Suprapubic skin (tissue), 4 donors: Measurements from ENCODE around the gene PRICKLE3. TPM values are rescaled to one million over a fixed set of nuclear protein-coding genes. Genes with fewer than 3 reads are reported as not detected.

ENCODE experiments used
- DNase-seq, 2 donors: peaks; one replicate each; pipeline ENCODE4 v3.0.0-alpha.2; 2019; ENCODE audit warnings: low spot score in 2 of 2
- H3K27ac ChIP-seq: fragments of 200-600 bp; sonication (generic); one replicate; pipeline ENCODE4 v1.5.1; 2019
- H3K27me3 ChIP-seq: fragments of 200-600 bp; sonication (generic); one replicate; pipeline ENCODE4 v1.5.1; 2019
- H3K36me3 ChIP-seq: fragments of 200-600 bp; sonication (generic); one replicate; pipeline ENCODE4 v1.5.1; 2019
- H3K4me1 ChIP-seq: fragments of 200-600 bp; sonication (generic); one replicate; pipeline ENCODE4 v1.5.1; 2019
- H3K4me3 ChIP-seq: fragments of 200-600 bp; sonication (generic); one replicate; pipeline ENCODE4 v1.5.1; 2019; ENCODE audit warnings: mild to moderate bottlenecking
- H3K9me3 ChIP-seq: fragments of 200-600 bp; sonication (generic); one replicate; pipeline ENCODE4 v1.5.1; 2019
- CTCF ChIP-seq, 2 donors: fragments of 200-600 bp in 1 of 2; fragments of 450-650 bp in 1 of 2; sonication (generic) in 1 of 2; IDR thresholded peaks; one replicate each; pipeline ENCODE4 v1.5.1; 2016 to 2019; ENCODE audit warnings: antibody characterized with exemption in 2 of 2, mild to moderate bottlenecking in 1 of 2, moderate library complexity in 1 of 2
- EP300 ChIP-seq: sonication (generic); formaldehyde crosslinking; IDR thresholded peaks from one replicate; pipeline ENCODE4 v1.6.1; 2017; ENCODE audit warnings: antibody characterized with exemption
- POLR2A ChIP-seq, 2 donors: fragments of 450-650 bp; IDR thresholded peaks; one replicate each; pipeline ENCODE4 v1.6.1; 2017; ENCODE audit warnings: antibody characterized with exemption in 2 of 2, mild to moderate bottlenecking in 2 of 2, moderate library complexity in 2 of 2
- POLR2AphosphoS5 ChIP-seq, 3 donors: sonication (generic); formaldehyde crosslinking; IDR thresholded peaks; one replicate each; pipeline ENCODE4 v1.6.1; 2017; ENCODE audit warnings: antibody characterized with exemption in 3 of 3
- WGBS: methylation state at CpG from one replicate; pipeline ENCODE4 v1.1.5; 2018; 5-methylcytosine and 5-hydroxymethylcytosine counted together
- total RNA-seq, 4 donors: library from RNA; depleted of rRNA; stranded (reverse); fragments of >200 nt; gene quantifications; one replicate each; pipeline ENCODE4 v1.1.0, GENCODE V29; 2016

PRICKLE3 gene
- total RNA-seq, 4 donors from 2014 or later, result 20.8 to 47.9 (median 31.1) TPM

GRCh38 chrX:49225858-49226257 is 39.7 kb upstream of the PRICKLE3 start:
- no peaks in the 10 kb centered on the region for H3K27me3 ChIP-seq
- H3K4me3 ChIP-seq, result no peak overlapping the region
- no peak for TF ChIP-seq POLR2AphosphoS5 (IDR thresholded peaks at IDR 0.05)
- no peak for TF ChIP-seq CTCF (IDR thresholded peaks at IDR 0.05)
- TF ChIP-seq POLR2A (IDR thresholded peaks at IDR 0.05), result no peak
- no peak for TF ChIP-seq EP300
- no peak for DNase-seq
- no peaks in the 10 kb centered on the region for H3K9me3 ChIP-seq
- H3K36me3 ChIP-seq, result no peaks in the 10 kb centered on the region
- H3K27ac ChIP-seq, result no peak overlapping the region
- 80% methylated on average over 14 of the region's 14 CpGs for WGBS
- peaks cover 8% of the 10 kb centered on the region for H3K4me1 ChIP-seq

- Histone ChIP-seq H3K27ac (no peak overlapping the region), H3K36me3 (no peaks in the 10 kb centered on the region), H3K9me3 (no peaks in the 10 kb centered on the region), H3K4me1 (no peaks in the 10 kb centered on the region), H3K27me3 (no peaks in the 10 kb centered on the region), H3K4me3 (no peak overlapping the region)
- no peak for DNase-seq
- TF ChIP-seq CTCF (IDR thresholded peaks at IDR 0.05), result no peak
- WGBS, result 81% methylated on average over 2 of the region's 2 CpGs
Observed at GRCh38 chrX:49221868-49222267, 35.7 kb upstream of the PRICKLE3 start.

GRCh38 chrX:49220100-49220499 is 33.9 kb upstream of the PRICKLE3 start:
- DNase-seq, result no peak
- Histone ChIP-seq H3K27ac (no peak overlapping the region), H3K4me3 (no peak overlapping the region), H3K4me1 (no peaks in the 10 kb centered on the region), H3K9me3 (no peaks in the 10 kb centered on the region), H3K36me3 (no peaks in the 10 kb centered on the region), H3K27me3 (no peaks in the 10 kb centered on the region)
- no peak for TF ChIP-seq POLR2A (IDR thresholded peaks at IDR 0.05)
- TF ChIP-seq EP300, result no peak
- TF ChIP-seq CTCF (IDR thresholded peaks at IDR 0.05), result no peak
- TF ChIP-seq POLR2AphosphoS5 (IDR thresholded peaks at IDR 0.05), result no peak

- DNase-seq, result no peak
- Histone ChIP-seq H3K4me3 (no peak overlapping the region), H3K36me3 (no peaks in the 10 kb centered on the region), H3K27me3 (no peaks in the 10 kb centered on the region), H3K4me1 (no peaks in the 10 kb centered on the region), H3K9me3 (no peaks in the 10 kb centered on the region), H3K27ac (no peak overlapping the region)
- 81% methylated on average over 14 of the region's 14 CpGs for WGBS
- TF ChIP-seq POLR2AphosphoS5 (IDR thresholded peaks at IDR 0.05), result no peak
- TF ChIP-seq CTCF (IDR thresholded peaks at IDR 0.05), result no peak
- TF ChIP-seq POLR2A (IDR thresholded peaks at IDR 0.05), result no peak
- no peak for TF ChIP-seq EP300
Observed at GRCh38 chrX:49214996-49215526, 28.9 kb upstream of the PRICKLE3 start.

GRCh38 chrX:49214416-49214815 is 28.2 kb upstream of the PRICKLE3 start:
- TF ChIP-seq POLR2A (IDR thresholded peaks at IDR 0.05) (no peak), POLR2AphosphoS5 (IDR thresholded peaks at IDR 0.05) (no peak), EP300 (no peak), CTCF (IDR thresholded peaks at IDR 0.05) (no peak)
- no peaks in the 10 kb centered on the region for H3K36me3 ChIP-seq
- H3K9me3 ChIP-seq, result no peaks in the 10 kb centered on the region
- DNase-seq, result no peak
- H3K4me3 ChIP-seq, result no peak overlapping the region
- no peaks in the 10 kb centered on the region for H3K4me1 ChIP-seq
- H3K27me3 ChIP-seq, result peaks cover 4% of the 10 kb centered on the region
- H3K27ac ChIP-seq, result no peak overlapping the region
- WGBS, result 76% methylated on average over 2 of the region's 2 CpGs
